OCI-M1 (cell line): ENCODE data around the gene IL1RAPL2.
"Not testable (repeated sequence)": the region's sequence is repeated elsewhere in the genome, so short reads cannot be mapped to it uniquely, and the experiment has no call there.

Experiments
- DNase-seq: peaks from one replicate; lab custom pipeline; 2025; lab: John Stamatoyannopoulos, UW

The IL1RAPL2 gene

GRCh38 chrX:105610411-105610810 lies 1044.4 kb downstream of the IL1RAPL2 start:
- no peak for DNase-seq

- DNase-seq, result no peak
Measured at GRCh38 chrX:105618393-105619101, 1052.5 kb downstream of the IL1RAPL2 start.

DNA sequence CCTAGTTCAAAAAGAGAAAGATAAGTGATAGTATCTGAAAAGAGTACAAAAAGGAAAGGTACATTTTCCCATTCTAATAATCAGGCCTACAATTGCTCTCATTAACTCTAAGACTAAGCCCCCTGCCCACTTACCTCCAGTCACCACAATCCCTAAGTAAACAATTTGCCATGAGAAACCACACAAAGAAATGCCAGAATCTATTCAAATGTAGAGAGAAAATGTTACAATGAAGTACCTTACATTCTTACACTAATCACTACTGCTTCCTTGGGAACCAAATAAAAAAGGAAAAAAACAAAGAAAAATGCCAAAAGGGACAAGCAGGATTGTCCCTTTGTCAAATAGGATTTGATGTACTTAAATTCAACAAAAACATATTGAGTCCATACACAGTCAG lies 1068.2 kb downstream of the IL1RAPL2 start:
- DNase-seq, result no peak

GRCh38 chrX:105635794-105636193 lies 1069.8 kb downstream of the IL1RAPL2 start:
- DNase-seq, result no peak

DNA sequence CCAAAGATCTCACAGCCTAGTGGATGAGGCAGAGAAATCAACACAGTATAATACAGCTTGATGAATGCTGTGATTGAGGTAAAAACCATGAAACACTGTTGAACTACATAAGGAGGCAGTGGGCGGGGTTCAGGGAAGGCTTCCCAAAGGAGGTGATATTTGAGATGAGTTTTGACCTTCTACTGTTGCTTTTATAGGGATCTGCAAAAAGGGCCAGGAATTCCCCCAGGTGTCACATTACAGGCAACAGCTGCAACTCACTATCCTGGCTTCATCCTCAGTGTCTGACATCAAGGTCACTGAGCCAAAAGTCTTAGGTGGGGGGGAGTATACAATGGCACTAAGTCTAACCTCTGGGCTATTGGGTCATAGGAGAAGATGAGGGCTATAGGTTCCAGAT lies 1070.7 kb downstream of the IL1RAPL2 start:
- DNase-seq, result no peak

DNA sequence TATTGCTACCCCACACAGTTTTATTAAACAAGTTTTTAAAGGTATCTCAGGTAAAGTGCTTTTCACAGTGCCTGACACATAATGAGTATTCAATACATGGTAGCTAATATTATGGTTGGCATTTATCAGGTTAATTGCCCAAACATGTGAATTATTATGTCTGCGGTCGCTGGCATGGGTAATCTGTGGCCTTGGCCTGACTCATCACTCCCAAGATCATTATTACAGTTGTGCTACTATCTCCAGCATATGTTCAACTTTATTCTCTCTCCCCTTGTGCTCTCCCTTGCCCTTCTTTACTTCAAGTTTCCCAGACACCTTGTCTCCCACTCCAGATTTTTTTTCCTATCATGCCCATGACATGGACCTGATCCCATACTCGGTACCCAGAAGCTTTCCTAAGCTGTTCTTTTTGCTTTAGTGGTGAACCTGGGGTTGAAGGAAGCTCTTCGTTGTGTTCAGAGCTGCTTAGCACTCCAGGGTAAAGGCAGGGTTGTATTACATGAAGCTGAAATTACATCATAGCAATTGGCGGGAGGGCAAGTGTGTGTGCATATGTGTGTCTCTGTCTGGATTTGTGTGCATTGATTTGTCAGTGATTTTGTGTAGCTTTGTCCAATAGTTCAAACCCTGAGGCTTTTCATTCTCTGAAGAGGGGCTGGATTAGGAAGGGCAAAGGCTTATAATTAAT lies 1079.8 kb downstream of the IL1RAPL2 start:
- no peak for DNase-seq

DNA sequence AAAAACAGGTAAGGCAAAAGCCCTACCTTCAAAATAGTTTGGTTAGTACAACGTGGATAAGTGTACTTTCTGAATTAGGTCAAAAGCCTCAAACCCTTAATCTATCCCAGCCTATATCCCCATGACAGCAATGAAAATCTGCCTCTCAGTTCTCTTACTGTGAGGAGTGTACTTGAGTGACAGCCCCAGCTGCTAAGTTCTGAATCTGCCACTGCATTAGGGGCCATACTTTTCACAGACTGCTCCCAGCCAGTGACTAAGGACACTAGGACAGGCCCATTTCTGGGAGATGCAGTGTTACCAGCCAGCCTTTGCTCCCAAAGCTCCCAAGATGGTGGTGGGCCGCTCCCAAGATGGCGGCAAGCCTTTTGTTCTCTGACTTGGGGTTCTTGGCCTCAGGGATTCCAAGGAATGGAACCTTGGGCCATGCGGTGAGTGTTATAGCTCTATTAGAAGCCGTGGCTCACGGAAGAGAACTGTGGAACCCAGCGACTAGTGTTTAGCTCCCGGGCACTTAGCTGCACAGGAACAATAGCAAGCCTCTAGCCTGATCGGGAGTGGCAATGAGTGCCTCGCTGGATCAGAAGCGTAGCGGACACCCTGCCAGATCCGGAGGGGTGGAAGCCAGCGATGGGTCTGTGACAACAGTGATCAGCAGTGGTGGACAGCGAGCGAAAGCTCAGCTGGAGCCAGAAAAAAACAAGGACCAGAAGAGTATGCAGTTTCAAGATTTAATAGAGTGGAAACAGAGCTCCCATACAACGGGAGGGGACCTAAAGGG lies 1080.8 kb downstream of the IL1RAPL2 start:
- DNase-seq, result no peak

DNA sequence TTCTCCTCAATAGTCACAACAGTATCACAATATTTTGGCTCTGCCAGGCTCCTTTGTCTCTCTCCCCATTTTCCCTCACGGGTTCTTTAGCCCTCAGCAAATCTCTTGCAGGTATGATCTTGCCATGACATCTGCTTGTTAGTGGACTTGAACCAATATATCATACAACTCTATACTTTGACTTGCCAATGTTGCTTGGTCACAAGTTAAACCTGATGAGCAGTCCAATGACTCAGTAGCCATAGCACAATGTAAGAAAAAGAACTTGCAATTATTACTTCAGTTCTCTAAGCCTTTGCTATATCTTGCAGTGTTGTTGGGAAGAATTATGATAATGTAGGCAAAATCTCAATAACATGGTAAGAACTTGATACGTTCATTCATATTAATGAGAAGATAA lies 1081.8 kb downstream of the IL1RAPL2 start:
- DNase-seq, result no peak

DNA sequence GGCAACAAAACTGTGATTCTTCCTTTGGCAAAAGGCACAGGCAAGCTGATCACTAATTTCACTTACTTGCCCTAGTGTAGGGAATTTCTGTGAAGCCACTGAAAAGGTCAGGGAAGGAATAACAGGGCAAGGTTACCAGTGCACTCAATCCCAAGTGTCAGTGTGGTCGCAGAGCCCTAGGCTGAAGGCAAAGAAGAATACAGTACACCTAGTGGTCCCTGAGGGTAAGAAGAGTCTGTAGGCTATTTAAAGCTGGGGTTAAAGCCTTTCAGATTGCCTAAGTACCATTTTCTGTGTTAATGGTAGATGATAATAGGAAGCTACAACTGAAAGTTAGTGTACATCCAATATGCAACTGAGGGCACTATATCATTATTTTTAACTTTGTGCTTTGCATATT lies 1082.7 kb downstream of the IL1RAPL2 start:
- no peak for DNase-seq

DNA sequence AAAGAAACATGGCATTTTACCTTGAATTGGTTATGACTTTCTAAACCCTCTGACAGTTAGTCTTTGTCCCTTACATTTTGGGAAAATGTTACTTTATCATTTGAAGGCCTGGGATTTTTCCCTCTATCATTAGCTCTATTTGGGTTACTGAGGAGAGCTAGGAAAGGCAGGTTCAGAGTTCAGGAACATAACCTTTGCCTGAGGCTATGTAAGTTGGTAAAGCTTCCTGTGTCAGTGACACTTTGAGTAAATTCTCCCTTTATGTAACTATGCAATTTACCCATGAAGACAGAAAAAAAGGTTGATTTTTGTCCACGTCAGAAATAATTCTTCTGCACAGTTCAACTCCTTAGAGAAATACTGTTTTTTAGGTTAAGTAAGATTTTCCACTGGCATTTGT lies 1084.6 kb downstream of the IL1RAPL2 start:
- no peak for DNase-seq

- no peak for DNase-seq
Measured at GRCh38 chrX:105650986-105651385, 1085.0 kb downstream of the IL1RAPL2 start.

DNA sequence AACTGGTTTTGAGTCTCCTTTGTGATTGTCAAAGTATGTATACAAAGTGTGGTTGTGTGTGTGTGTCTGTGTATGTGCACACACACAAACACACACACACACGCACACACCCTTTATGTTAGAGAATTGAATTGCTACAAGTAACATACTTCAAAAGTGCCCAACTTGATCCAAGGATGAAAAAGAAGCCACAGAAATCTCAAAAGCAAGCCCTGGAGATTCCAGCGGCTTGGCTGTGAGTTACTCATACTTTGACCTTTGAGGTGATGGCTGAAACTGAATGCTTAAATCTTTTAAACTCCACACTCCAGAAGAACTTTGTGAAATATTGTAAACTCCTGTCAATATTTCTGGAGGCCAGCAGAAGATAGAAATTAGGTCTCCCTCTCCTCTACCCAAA lies 1087.9 kb downstream of the IL1RAPL2 start:
- no peak for DNase-seq

- DNase-seq, result no peak
Measured at GRCh38 chrX:105658136-105658535, 1092.1 kb downstream of the IL1RAPL2 start.

- no peak for DNase-seq
Measured at GRCh38 chrX:105662248-105662647, 1096.2 kb downstream of the IL1RAPL2 start.

DNA sequence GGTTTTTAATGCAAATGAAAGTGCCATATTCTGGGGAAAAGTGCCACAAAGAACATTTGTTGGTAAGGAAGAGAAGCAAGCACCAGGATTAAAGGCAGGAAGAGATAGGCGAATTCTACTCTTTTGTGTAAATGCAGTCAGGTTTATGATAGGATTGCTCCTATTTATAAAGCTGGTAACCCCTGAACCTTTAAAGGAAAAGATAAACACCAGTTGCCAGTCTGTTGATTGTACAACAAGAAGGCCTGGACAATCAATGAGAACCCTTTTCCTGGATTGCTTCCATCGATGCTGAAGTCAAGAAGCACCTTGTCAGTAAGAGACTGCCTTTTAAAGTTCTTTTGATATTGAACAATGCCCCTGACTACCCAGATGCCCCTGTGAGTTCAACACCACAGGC lies 1098.2 kb downstream of the IL1RAPL2 start:
- no peak for DNase-seq

DNA sequence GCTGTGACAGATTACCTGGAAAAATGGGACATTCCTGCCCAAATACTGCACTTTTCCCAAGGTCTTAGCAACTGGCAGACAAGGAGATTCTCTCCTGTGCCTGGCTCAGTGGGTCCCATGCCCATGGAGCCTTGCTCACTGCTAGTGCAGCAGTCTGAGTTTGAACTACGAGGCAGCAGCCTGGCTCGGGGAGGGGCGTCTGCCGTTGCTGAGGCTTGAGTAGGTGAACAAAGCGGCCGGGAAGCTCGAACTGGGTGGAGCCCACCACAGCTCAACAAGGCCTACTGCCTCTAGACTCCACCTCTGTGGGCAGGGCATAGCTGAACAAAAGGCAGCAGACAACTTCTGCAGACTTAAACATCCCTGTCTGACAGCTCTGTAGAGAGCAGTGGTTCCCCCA lies 1118.3 kb downstream of the IL1RAPL2 start:
- not testable (repeated sequence) for DNase-seq

DNA sequence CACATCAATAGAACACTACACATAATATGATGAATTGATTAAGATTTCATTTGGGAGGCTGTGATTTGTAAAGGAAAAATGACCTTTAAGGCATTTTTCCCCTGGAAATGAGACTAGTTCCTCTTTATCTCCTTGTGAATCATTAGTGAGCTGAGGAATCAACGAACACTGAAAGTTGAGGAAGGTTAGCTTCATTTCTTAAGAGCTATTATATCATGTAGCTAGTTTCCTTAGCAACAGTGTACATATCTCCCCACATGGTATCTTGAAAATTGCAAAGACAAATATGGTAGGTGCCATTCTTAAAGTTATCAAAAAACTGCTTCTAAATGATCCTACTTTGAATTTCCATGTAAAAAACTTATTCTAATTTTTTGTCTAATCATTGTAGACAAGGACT lies 1128.8 kb downstream of the IL1RAPL2 start:
- DNase-seq, result no peak

DNA sequence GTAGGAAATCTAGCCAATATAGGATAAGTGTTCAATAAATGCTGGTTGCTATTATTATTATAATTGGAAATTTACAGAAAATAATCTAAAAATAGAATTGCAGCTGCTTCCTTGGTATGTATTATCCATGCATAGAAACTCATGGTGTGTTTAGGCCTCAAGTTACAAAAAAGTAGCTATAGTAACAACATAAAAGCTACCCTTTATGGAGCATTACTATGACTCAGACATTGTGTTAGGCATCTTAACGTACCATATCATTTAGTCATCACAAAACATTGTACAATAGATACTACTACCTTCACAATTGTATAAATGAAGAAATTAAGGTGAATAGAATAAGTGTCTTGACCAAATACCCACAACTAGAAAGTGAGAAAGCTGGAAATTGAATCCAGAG lies 1129.5 kb downstream of the IL1RAPL2 start:
- no peak for DNase-seq

GRCh38 chrX:105696870-105697269 lies 1130.9 kb downstream of the IL1RAPL2 start:
- DNase-seq, result peak; percentile 1

DNA sequence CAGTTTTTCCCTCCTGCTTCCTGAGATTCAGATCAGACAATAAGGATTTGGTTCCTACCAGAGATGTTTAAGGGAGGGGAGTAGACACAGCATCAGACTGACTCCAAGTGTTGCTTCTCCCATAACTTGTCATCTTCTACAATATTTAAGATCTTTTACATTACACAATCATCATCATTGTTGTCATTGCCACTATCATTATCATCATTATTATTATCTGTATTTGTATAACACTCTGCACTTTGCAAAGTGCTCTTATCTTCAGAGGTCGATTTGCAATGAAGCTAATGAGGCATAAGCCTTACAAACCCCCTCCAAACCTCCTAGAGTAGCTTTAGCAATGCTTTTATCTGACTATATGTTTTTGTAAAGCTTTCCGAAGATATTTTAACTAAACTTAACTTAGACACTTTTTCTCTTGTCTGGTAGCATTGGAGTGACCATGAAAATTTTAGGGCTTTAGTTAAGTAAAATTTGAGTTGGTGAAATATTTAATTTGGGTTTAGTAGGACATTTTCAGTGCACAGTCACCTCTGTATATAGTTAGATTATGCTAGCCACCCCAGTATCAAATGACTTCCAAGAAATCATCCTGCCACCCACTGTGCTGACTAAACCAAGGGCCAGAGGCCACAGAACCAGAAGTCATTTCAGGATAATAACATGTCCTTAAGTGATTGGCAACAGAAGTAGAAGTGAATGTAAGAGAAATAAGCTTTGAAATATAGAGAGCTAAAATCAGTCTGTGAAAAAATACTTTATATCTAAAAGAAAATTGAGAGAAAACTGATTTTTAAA lies 1132.2 kb downstream of the IL1RAPL2 start:
- DNase-seq, result peak; percentile 78

GRCh38 chrX:105700331-105700730 lies 1134.3 kb downstream of the IL1RAPL2 start:
- no peak for DNase-seq
